ENCODE results near the gene PMM2.

GRCh38 chr16:8849411-8850011 is 51.9 kb downstream of the PMM2 start:
- TF ChIP-seq CTCF (IDR thresholded peaks at IDR 0.05 in 4 of 5, conservative IDR thresholded peaks at IDR 0.05 in 1 of 5) (no peak), POLR2A (IDR thresholded peaks at IDR 0.05) (no peak)

Data from gastrocnemius medialis (tissue), 4 donors.